SK-N-SH treated with all-trans-retinoic acid at 6 μM for 48 hours (cell line): ENCODE results near the gene NAT16.

ENCODE experiments used
- ATAC-seq: fragments of 200-7000 bp; cut with Tn5 transposase; 3 replicates; pipeline ENCODE4 v1.9.1; 2020; ENCODE audit warnings: mild to moderate bottlenecking, moderate library complexity
- ARNTL ChIP-seq: fragments of 450-650 bp; formaldehyde crosslinking; IDR thresholded peaks from 2 replicates; pipeline ENCODE4 v1.5.0; 2020; ENCODE audit warnings: low read depth, mild to moderate bottlenecking, moderate library complexity, borderline replicate concordance
- BACH2 ChIP-seq: fragments of 250-450 bp; sonication (Bioruptor Pico); IDR thresholded peaks from 2 replicates; pipeline ENCODE4 v1.9.0; 2021; ENCODE audit warnings: mild to moderate bottlenecking, borderline replicate concordance
- CSDC2 ChIP-seq: fragments of 250-450 bp; sonication (Bioruptor Pico); IDR thresholded peaks from 2 replicates; pipeline ENCODE4 v1.5.0; 2020; ENCODE audit warnings: mild to moderate bottlenecking, moderate library complexity
- ESRRG ChIP-seq: fragments of 250-450 bp; sonication (Bioruptor Pico); IDR thresholded peaks from 2 replicates; pipeline ENCODE4 v1.6.1; 2021; ENCODE audit warnings: mild to moderate bottlenecking
- GLIS3 ChIP-seq: fragments of 250-450 bp; sonication (Bioruptor Pico); IDR thresholded peaks from 2 replicates; pipeline ENCODE4 v1.5.0; 2020; ENCODE audit warnings: mild to moderate bottlenecking, moderate library complexity
- ISL1 ChIP-seq: fragments of 250-450 bp; sonication (Bioruptor Pico); IDR thresholded peaks from 2 replicates; pipeline ENCODE4 v2.1.2; 2022; ENCODE audit warnings: mild to moderate bottlenecking, moderate library complexity
- OSR1 ChIP-seq: fragments of 250-450 bp; sonication (Bioruptor Pico); IDR thresholded peaks from 2 replicates; pipeline ENCODE4 v1.8.0; 2022; ENCODE audit warnings: moderate library complexity, mild to moderate bottlenecking, inconsistent platforms
- PPARA ChIP-seq: fragments of 250-450 bp; sonication (Bioruptor Pico); IDR thresholded peaks from 2 replicates; pipeline ENCODE4 v1.5.0; 2020; ENCODE audit warnings: mild to moderate bottlenecking, borderline replicate concordance
- SNAI2 ChIP-seq: fragments of 250-450 bp; sonication (Bioruptor Pico); IDR thresholded peaks from 2 replicates; pipeline ENCODE4 v1.5.0; 2020; ENCODE audit warnings: mild to moderate bottlenecking, moderate library complexity
- ZC3H10 ChIP-seq: fragments of 250-450 bp; sonication (Bioruptor Pico); IDR thresholded peaks from 2 replicates; pipeline ENCODE4 v1.5.1; 2021; ENCODE audit warnings: mild to moderate bottlenecking, moderate library complexity
- ZFP3 ChIP-seq: fragments of 250-450 bp; sonication (Bioruptor Pico); IDR thresholded peaks from 2 replicates; pipeline ENCODE4 v1.5.0; 2020; ENCODE audit warnings: mild to moderate bottlenecking, moderate library complexity
- ZFP30 ChIP-seq: fragments of 450-650 bp; formaldehyde crosslinking; IDR thresholded peaks from 2 replicates; pipeline ENCODE4 v1.5.0; 2022; ENCODE audit warnings: mild to moderate bottlenecking, moderate library complexity
- ZNF70 ChIP-seq: fragments of 450-650 bp; formaldehyde crosslinking; IDR thresholded peaks from 2 replicates; pipeline ENCODE4 v1.5.0; 2020; ENCODE audit warnings: mild to moderate bottlenecking, moderate library complexity
- ZNF8 ChIP-seq: fragments of 450-650 bp; formaldehyde crosslinking; IDR thresholded peaks from 2 replicates; pipeline ENCODE4 v1.5.0; 2020; ENCODE audit warnings: mild to moderate bottlenecking, moderate library complexity
- TF ChIP-seq, protein P1 (sequence below): fragments of 250-450 bp; sonication (Bioruptor Pico); IDR thresholded peaks from 2 replicates; pipeline ENCODE4 v1.5.1; 2020; ENCODE audit warnings: low read depth, mild to moderate bottlenecking, moderate library complexity
- TF ChIP-seq, protein P2 (sequence below): fragments of 250-450 bp; sonication (Bioruptor Pico); IDR thresholded peaks from 2 replicates; pipeline ENCODE4 v1.8.0; 2020; ENCODE audit warnings: mild to moderate bottlenecking, moderate library complexity, borderline replicate concordance
- TF ChIP-seq, protein P3 (sequence below): fragments of 250-450 bp; sonication (Bioruptor Pico); IDR thresholded peaks from 2 replicates; pipeline ENCODE4 v1.5.0; 2020; ENCODE audit warnings: mild to moderate bottlenecking, moderate library complexity
- TF ChIP-seq, protein P4 (sequence below): fragments of 250-450 bp; sonication (Bioruptor Pico); IDR thresholded peaks from 2 replicates; pipeline ENCODE4 v1.5.1; 2021; ENCODE audit warnings: mild to moderate bottlenecking, moderate library complexity

NAT16 gene

DNA sequence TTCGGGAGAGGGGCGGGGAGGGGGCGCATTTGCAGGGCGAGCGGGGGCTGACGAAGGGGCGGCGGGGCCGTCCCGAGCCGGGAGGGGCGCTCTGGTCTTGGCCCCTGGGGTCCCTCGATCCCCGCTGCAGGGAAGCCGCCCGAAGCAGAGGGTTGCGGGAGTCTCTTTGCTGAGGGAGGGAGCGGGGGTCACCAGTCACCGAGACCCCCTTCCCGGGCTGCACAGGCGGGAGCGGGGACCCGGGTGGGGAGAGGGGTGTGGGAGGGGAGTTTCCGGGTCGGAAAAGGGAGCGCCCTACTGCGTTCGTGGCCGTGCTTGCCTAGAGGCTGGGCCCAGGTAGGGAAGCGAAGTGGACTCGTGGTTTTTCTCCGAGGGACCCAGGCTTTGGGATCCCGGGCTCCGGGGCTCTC lies 25.4 kb downstream of the NAT16 start (continued):
- TF ChIP-seq, protein P1, sequence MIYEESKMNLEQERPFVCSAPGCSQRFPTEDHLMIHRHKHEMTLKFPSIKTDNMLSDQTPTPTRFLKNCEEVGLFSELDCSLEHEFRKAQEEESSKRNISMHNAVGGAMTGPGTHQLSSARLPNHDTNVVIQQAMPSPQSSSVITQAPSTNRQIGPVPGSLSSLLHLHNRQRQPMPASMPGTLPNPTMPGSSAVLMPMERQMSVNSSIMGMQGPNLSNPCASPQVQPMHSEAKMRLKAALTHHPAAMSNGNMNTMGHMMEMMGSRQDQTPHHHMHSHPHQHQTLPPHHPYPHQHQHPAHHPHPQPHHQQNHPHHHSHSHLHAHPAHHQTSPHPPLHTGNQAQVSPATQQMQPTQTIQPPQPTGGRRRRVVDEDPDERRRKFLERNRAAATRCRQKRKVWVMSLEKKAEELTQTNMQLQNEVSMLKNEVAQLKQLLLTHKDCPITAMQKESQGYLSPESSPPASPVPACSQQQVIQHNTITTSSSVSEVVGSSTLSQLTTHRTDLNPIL (CRISPR knock-in tag) = no peak
- TF ChIP-seq ISL1 (CRISPR knock-in tag) (no peak), ZNF70 (CRISPR knock-in tag) (no peak), SNAI2 (CRISPR knock-in tag) (no peak), ZNF8 (no peak)

DNA sequence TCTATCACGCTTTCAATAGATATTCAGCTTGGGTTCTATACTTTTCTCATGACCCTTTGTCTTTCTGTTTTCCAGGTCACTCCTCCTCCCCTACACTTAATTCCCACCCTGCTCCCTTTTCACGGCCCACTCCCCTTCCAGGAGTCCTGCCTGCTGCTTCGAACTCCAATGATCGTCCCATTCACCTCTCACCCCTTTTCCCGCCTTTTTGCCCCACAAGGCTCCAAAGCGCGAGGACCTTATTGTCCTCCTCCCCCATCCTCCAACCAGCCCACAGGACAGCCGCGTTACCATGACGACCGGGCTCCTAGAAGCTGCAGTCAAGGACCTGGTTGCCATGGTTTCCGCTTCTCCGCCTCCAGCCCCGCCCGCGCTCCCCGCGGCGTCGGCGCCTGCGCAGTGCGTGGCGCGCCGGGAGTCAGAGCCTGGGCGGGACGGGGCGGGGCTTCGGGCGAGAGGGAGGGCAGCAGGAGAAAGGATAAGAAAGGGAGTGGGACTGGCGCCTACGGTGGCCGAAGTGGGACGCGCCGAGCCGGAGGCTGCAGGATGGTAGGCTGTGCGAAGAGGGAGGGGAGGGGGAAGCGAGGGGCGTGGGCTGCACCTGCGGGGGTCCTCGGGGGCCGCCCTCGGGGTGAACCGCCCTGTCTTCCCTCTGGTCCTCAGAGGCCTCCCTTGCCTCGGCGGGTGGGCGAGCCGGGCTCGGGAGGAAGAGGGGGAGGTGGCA lies 26.0 kb downstream of the NAT16 start, which contains the start of gene AP1S1:
Gene AP1S1 (plus strand): TSS at position 508 of the 724 bp plus-strand sequence. CDS start 39 bp downstream, at position 547.
- ATAC-seq = peak; percentile 96
- TF ChIP-seq GLIS3 (CRISPR knock-in tag) (no peak), ZFP3 (peak; percentile 44; the same call in 1 of the 2 replicates)

DNA sequence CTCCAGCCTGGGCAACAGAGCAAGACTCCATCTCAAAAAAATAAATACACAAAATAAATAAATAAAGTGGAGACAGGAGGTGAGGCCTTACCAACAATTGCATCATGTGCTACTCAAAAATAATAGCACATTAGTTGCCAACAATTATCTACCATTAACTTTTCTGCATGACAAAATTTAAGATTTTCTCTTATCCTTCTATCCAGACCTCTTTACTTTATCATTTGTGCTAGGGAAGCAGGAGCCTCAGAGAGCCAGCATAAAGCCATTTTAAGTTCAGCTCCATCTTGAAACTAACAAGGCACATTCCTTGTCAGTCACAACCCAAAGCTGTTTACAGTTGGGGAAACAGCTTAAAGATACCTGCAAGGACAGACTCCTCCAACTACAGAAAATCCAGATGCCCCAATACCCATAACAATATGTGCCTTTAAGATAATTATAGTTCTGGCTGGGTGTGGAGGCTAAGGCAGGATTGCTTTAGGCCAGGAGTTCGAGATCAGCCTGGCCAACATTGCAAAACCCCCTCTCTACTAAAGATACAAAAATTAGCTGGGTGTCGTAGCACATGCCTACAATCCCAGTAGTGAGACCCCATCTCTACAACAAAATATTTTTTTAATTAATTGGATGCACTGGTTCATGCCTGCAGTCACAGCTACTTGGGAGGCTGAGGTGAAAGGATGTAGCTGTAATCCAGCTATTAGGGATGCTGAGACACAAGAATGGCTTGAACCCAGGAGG lies 28.0 kb downstream of the NAT16 start:
- TF ChIP-seq ZNF70 (CRISPR knock-in tag) = no peak
- TF ChIP-seq ISL1 (CRISPR knock-in tag) = no peak
- no peak for TF ChIP-seq ZFP30 (CRISPR knock-in tag)
- no peak for TF ChIP-seq ARNTL (CRISPR knock-in tag)
- TF ChIP-seq, protein P1 (CRISPR knock-in tag) = no peak
- TF ChIP-seq, protein P2, sequence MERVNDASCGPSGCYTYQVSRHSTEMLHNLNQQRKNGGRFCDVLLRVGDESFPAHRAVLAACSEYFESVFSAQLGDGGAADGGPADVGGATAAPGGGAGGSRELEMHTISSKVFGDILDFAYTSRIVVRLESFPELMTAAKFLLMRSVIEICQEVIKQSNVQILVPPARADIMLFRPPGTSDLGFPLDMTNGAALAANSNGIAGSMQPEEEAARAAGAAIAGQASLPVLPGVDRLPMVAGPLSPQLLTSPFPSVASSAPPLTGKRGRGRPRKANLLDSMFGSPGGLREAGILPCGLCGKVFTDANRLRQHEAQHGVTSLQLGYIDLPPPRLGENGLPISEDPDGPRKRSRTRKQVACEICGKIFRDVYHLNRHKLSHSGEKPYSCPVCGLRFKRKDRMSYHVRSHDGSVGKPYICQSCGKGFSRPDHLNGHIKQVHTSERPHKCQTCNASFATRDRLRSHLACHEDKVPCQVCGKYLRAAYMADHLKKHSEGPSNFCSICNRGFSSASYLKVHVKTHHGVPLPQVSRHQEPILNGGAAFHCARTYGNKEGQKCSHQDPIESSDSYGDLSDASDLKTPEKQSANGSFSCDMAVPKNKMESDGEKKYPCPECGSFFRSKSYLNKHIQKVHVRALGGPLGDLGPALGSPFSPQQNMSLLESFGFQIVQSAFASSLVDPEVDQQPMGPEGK (CRISPR knock-in tag) = no peak
- TF ChIP-seq ZNF8 = no peak
- TF ChIP-seq OSR1 (CRISPR knock-in tag) = no peak
- TF ChIP-seq ESRRG (CRISPR knock-in tag) = no peak
- no peak for TF ChIP-seq BACH2 (CRISPR knock-in tag)
- TF ChIP-seq ZFP3 = no peak
- no peak for TF ChIP-seq CSDC2 (CRISPR knock-in tag)
- ATAC-seq = no peak

DNA sequence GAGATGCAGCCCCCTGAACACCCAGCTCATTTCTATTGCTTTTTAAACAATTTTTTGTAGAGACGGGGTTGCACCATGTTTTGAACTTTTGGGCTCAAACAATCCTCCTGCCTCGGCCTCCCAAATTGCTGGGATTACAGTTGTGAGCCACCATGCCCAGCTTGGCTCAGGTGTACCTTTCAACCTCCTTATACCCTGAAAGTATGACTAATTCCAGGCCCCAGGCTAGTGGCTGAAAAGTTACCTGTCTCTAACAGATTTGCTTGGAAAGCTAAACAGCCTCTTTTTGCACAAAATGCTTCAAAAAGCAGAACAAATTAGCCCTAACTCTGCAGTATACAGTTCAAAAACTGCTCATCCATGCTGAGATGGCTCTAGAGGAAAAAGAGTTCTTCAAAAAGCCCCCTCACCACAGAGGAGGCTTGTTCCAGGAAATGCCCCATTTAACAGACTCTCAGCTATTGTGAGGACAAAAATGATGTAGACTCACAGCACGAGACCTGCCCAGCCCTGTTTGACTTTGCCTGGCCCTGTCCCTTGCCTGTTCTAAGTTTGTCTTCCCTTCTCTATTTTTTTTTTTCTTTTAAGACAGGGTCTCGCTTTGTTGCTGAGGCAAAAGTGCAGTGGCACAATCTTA lies 39.2 kb downstream of the NAT16 start:
- TF ChIP-seq PPARA (CRISPR knock-in tag) (no peak), ZFP3 (no peak), BACH2 (CRISPR knock-in tag) (no peak), ESRRG (CRISPR knock-in tag) (no peak)
- ATAC-seq = peak; percentile 5

DNA sequence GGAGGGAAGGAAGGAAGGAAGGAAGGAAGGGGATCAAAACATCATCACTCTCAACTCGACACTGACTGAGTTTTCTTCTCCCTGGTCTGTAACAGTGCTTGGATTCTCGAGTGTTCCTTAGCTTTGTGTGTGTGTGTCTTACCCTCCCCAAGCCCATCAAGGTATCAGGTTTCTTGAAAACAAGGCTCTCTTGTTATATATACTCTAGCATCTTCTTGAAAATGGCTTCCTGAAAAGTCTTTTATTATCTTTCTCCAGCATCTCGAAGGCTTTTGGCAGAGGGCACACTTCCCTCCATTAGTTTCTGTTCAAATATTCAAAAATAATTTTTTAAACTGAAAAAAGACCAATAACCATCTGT lies 39.8 kb downstream of the NAT16 start:
- TF ChIP-seq BACH2 (CRISPR knock-in tag) (no peak), GLIS3 (CRISPR knock-in tag) (no peak), ESRRG (CRISPR knock-in tag) (no peak), ZFP30 (CRISPR knock-in tag) (no peak), ZFP3 (no peak), ZNF8 (no peak), ZC3H10 (no peak)
- TF ChIP-seq, protein P1 (CRISPR knock-in tag) = no peak
- TF ChIP-seq, protein P3, sequence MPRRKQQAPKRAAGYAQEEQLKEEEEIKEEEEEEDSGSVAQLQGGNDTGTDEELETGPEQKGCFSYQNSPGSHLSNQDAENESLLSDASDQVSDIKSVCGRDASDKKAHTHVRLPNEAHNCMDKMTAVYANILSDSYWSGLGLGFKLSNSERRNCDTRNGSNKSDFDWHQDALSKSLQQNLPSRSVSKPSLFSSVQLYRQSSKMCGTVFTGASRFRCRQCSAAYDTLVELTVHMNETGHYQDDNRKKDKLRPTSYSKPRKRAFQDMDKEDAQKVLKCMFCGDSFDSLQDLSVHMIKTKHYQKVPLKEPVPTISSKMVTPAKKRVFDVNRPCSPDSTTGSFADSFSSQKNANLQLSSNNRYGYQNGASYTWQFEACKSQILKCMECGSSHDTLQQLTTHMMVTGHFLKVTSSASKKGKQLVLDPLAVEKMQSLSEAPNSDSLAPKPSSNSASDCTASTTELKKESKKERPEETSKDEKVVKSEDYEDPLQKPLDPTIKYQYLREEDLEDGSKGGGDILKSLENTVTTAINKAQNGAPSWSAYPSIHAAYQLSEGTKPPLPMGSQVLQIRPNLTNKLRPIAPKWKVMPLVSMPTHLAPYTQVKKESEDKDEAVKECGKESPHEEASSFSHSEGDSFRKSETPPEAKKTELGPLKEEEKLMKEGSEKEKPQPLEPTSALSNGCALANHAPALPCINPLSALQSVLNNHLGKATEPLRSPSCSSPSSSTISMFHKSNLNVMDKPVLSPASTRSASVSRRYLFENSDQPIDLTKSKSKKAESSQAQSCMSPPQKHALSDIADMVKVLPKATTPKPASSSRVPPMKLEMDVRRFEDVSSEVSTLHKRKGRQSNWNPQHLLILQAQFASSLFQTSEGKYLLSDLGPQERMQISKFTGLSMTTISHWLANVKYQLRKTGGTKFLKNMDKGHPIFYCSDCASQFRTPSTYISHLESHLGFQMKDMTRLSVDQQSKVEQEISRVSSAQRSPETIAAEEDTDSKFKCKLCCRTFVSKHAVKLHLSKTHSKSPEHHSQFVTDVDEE (CRISPR knock-in tag) = no peak
- TF ChIP-seq, protein P4, sequence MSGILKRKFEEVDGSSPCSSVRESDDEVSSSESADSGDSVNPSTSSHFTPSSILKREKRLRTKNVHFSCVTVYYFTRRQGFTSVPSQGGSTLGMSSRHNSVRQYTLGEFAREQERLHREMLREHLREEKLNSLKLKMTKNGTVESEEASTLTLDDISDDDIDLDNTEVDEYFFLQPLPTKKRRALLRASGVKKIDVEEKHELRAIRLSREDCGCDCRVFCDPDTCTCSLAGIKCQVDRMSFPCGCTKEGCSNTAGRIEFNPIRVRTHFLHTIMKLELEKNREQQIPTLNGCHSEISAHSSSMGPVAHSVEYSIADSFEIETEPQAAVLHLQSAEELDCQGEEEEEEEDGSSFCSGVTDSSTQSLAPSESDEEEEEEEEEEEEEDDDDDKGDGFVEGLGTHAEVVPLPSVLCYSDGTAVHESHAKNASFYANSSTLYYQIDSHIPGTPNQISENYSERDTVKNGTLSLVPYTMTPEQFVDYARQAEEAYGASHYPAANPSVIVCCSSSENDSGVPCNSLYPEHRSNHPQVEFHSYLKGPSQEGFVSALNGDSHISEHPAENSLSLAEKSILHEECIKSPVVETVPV (CRISPR knock-in tag) = no peak
- TF ChIP-seq, all 23 proteins: peak for 0
- peak; percentile 7 for ATAC-seq
